Smooth muscle cell of the pulmonary artery (primary cell): ENCODE measurements around the gene CYP11A1. TPM values are rescaled to one million over a fixed set of nuclear protein-coding genes. Genes with fewer than 3 reads are reported as not detected.

Experiments
- total RNA-seq: library from RNA; depleted of rRNA; stranded (reverse); fragments of >200 nt; gene quantifications from 2 replicates; pipeline ENCODE4 v1.2.3, GENCODE V29; 2014

CYP11A1 gene
- total RNA-seq, result 0.26 and 0.50 TPM in 2 replicates

GRCh38 chr15:74367296-74367854, at the start of gene CYP11A1:
Gene CYP11A1 (minus strand): TSS chr15:74367646. CDS start chr15:74367585, 61 bp downstream.

Other genes with a start within 250 kb of the CYP11A1 start
- gene ISLR2, start 237.1 kb downstream of the CYP11A1 start, total RNA-seq, result 0.07 and 0.10 TPM in 2 replicates
- 35.0 and 134 TPM in 2 replicates for gene ISLR, start 193.9 kb downstream of the CYP11A1 start, total RNA-seq
- 0.59 and 2.6 TPM in 2 replicates for gene STRA6, start 164.9 kb downstream of the CYP11A1 start, total RNA-seq
- 0.07 TPM in 1 of 2 replicates, not detected in the other for gene CCDC33, start 131.3 kb downstream of the CYP11A1 start, total RNA-seq
- gene SEMA7A, start 66.3 kb upstream of the CYP11A1 start, total RNA-seq, result 9.4 and 20.7 TPM in 2 replicates
- gene UBL7, start 93.5 kb upstream of the CYP11A1 start, total RNA-seq, result 23.8 and 25.5 TPM in 2 replicates
- gene ARID3B, start 173.6 kb upstream of the CYP11A1 start, total RNA-seq, result 2.0 and 2.4 TPM in 2 replicates
- gene CLK3, start 248.2 kb upstream of the CYP11A1 start, total RNA-seq, result 55.9 and 64.2 TPM in 2 replicates